Activated T-cell treated with anti-CD3 and anti-CD28 coated beads, Interleukin-2, amount 50 U/mL, for 72 hours (primary cell): ENCODE results near the gene SARNP. TPM values are rescaled to one million over a fixed set of nuclear protein-coding genes. Genes with fewer than 3 reads are reported as not detected.
"Not testable (repeated sequence)": the region's sequence is repeated elsewhere in the genome, so short reads cannot be mapped to it uniquely, and the experiment has no call there.

Experiments used
- ATAC-seq, 2 donors: fragments of 150-1000 bp; cut with Tn5 transposase; replicated peaks in 1 of 2; 2 replicates each; pipeline ENCODE4 v1.10.0; 2021; ENCODE audit warnings: moderate library complexity in 2 of 2, mild to moderate bottlenecking in 1 of 2
- DNase-seq, 2 donors: peaks; one replicate each; pipeline ENCODE4 v3.0.0; 2021 to 2022; ENCODE audit warnings: mixed read lengths in 1 of 2
- H3K27ac Mint-ChIP-seq: one replicate; pipeline ENCODE4 v1.8.0; 2022; ENCODE audit warnings: mild to moderate bottlenecking, moderate library complexity, mixed read lengths
- H3K27me3 Mint-ChIP-seq: one replicate; pipeline ENCODE4 v1.8.0; 2022; ENCODE audit warnings: low read depth, mixed read lengths
- H3K36me3 Mint-ChIP-seq, 2 donors: one replicate each; pipeline ENCODE4 v1.8.0; 2022; ENCODE audit warnings: mixed read lengths in 2 of 2, mild to moderate bottlenecking in 1 of 2; ENCODE audit not compliant: insufficient read depth in 2 of 2
- H3K4me1 Mint-ChIP-seq: one replicate; pipeline ENCODE4 v1.8.0; 2022; ENCODE audit warnings: low read depth, mixed read lengths
- H3K4me3 Mint-ChIP-seq, 2 donors: one replicate each; pipeline ENCODE4 v1.8.0; 2022; ENCODE audit warnings: mild to moderate bottlenecking in 2 of 2, mixed read lengths in 2 of 2, moderate library complexity in 2 of 2
- H3K9me3 Mint-ChIP-seq, 2 donors: one replicate each; pipeline ENCODE4 v1.8.0; 2022; ENCODE audit warnings: mixed read lengths in 2 of 2
- total RNA-seq, 2 donors: library from RNA; stranded (reverse); gene quantifications; one replicate each; pipeline ENCODE4 v1.2.3, GENCODE V29; 2022

Gene SARNP
- total RNA-seq, 2 donors from 2014 or later, result 106 to 127 TPM

DNA sequence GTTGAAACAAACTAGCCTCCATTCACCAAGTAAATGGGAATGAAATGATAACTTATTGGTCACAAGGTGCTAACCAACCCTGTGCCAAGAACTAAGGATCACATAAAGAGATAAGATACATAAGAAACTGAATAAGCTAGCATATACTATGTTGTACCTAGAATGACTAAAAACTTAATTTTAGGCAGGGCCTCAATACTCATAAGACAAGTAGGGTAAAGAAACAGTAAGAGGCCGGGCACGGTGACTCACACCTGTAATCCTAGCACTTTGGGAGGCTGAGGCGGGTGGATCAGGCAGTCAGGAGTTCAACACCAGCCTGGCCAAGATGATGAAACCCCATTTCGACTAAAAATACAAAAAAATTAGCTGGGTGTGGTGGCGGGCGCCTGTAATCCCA is 56.9 kb downstream of the SARNP start:
- peak overlapping the region; percentile 74 for H3K27ac Mint-ChIP-seq
- peak overlapping the region; percentile 22 to 53 for H3K4me3 Mint-ChIP-seq
- no peaks in the 10 kb centered on the region for H3K27me3 Mint-ChIP-seq
- DNase-seq (peak; percentile 62 to 63), ATAC-seq (peak; percentile 92 to 97)
- H3K4me1 Mint-ChIP-seq, result peaks cover 18% of the 10 kb centered on the region
- H3K36me3 Mint-ChIP-seq, result peaks cover 9 to 33% of the 10 kb centered on the region in 2 donors
- H3K9me3 Mint-ChIP-seq, result no peaks in the 10 kb centered on the region

GRCh38 chr12:55758575-55758974 is 58.9 kb downstream of the SARNP start:
- ATAC-seq, H3K27me3 Mint-ChIP-seq, H3K4me3 Mint-ChIP-seq, DNase-seq, H3K9me3 Mint-ChIP-seq: not testable (repeated sequence)
- Mint-ChIP-seq H3K27ac (peak overlapping the region; percentile 51), H3K4me1 (peaks cover 18% of the 10 kb centered on the region), H3K36me3 (peaks cover 12 to 41% of the 10 kb centered on the region in 2 donors)

DNA sequence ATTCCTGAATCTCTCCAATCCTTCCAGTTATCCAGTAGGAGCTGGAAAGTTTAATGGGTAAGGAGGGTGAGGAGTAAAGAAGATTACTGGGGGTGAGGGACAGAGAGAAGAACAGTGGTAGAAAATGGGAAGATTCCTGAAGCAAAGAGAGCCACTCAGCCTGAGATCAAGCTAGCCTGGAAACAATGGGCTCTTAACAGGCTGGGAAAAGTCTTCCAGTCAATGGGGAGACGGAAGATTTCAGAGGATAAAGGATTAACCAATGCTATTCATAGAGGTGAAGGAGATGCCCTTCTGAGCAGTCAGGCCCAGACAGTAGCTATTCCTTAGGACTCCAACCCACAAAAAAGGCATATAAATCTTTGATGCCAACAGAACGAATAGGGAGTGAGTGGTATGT is 59.8 kb downstream of the SARNP start:
- Mint-ChIP-seq H3K36me3 (peaks cover 12 to 41% of the 10 kb centered on the region in 2 donors), H3K9me3 (no peaks in the 10 kb centered on the region), H3K4me3 (no peak overlapping the region), H3K27ac (peak overlapping the region; percentile 79), H3K4me1 (peaks cover 18% of the 10 kb centered on the region), H3K27me3 (no peaks in the 10 kb centered on the region)
- ATAC-seq, result no peak
- no peak for DNase-seq

DNA sequence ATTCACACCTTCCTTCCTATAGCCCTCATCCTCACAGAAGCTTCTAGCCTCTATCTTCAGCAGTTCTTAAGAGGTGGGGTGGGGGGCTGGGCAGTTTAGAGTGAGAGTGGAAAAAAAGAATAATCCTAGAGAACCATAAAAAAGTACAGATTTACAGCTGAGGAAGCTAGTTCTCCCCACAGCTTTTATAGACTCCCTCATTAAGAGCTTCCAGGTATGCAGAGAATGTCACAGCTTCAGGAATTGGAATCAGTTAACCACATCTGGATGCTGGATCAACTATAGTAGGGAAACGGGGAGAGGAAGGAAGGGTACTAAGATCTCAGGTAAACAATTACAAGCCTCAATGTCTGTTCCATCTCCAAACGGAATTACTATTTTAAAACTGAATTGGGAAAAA is 62.3 kb downstream of the SARNP start:
- ATAC-seq (no peak), DNase-seq (no peak)
- Mint-ChIP-seq H3K4me3 (no peak overlapping the region), H3K9me3 (no peaks in the 10 kb centered on the region), H3K27me3 (no peaks in the 10 kb centered on the region), H3K4me1 (peaks cover under 1% of the 10 kb centered on the region), H3K27ac (peak overlapping the region; percentile 66), H3K36me3 (peaks cover 10 to 29% of the 10 kb centered on the region in 2 donors)

GRCh38 chr12:55748230-55748993 is 69.1 kb downstream of the SARNP start:
- no peak for ATAC-seq
- Mint-ChIP-seq H3K36me3 (peaks cover 0 to 8% of the 10 kb centered on the region in 2 donors), H3K4me3 (no peak overlapping the region), H3K27me3 (no peaks in the 10 kb centered on the region), H3K4me1 (peaks cover 24% of the 10 kb centered on the region), H3K27ac (no peak overlapping the region), H3K9me3 (no peaks in the 10 kb centered on the region)
- DNase-seq, result no peak

DNA sequence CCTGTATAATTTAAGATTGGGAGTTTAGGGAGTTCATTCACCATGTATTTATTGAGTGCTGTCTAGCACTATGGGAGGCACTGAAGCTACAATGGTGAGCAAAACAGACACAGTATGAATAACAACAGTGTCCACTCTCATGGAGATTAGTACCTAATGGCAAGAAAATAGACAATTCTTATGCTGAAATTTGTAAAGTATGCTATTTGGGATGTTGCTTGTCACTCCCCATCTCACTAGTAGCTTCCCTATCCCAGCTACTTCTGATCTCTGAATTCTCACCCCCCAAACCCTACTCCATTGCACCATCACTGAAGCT is 70.7 kb downstream of the SARNP start:
- Mint-ChIP-seq H3K4me3 (no peak overlapping the region), H3K4me1 (peaks cover 33% of the 10 kb centered on the region), H3K27me3 (no peaks in the 10 kb centered on the region), H3K9me3 (no peaks in the 10 kb centered on the region), H3K27ac (peak overlapping the region; percentile 5), H3K36me3 (peaks cover 0 to 9% of the 10 kb centered on the region in 2 donors)
- DNase-seq, result no peak
- no peak for ATAC-seq

DNA sequence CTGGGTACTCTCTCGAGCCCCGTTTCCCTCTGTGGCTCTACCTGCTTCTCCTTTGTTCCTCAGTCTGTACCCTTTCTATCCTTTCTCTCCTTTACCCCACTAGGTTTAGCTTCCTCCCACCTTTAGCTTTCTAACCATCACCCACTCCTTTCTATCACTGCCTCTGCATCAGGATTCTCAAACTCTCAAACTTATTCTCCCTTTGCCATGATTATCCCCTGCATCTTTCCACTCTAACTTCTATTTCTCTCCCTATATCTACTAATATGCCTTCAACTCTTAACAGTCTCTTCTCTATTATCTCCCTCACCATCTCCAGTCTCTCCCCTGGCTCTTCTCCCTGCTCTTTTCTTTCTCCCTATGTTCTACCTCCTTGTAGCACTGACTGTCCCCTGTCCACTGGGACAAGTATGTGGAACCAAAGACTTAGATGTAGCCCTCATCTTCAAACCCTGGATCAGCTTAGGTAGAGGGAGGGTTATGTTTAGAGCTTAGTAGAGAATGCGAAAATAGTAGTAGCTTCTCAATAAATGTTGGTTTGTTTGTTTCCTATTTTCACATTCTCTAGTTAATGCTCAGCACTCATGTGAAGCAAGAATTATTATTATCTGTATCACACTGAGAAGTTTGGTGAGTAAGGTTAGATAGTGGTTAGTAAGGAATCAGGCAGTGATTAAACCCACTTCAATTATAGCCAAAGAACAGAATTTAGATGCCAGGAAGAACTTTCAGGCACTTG is 71.2 kb downstream of the SARNP start:
- ATAC-seq (no peak), DNase-seq (no peak)
- Mint-ChIP-seq H3K4me3 (peak overlapping the region; percentile 4 to 6), H3K4me1 (peaks cover 33% of the 10 kb centered on the region), H3K27me3 (no peaks in the 10 kb centered on the region), H3K36me3 (peaks cover 0 to 9% of the 10 kb centered on the region in 2 donors), H3K27ac (peak overlapping the region; percentile 25), H3K9me3 (no peaks in the 10 kb centered on the region)

GRCh38 chr12:55745361-55746173 is 72.0 kb downstream of the SARNP start:
- H3K27ac Mint-ChIP-seq, result peak overlapping the region; percentile 25
- H3K4me3 Mint-ChIP-seq, result peak overlapping the region; percentile 91 to 92
- no peaks in the 10 kb centered on the region for H3K27me3 Mint-ChIP-seq
- ATAC-seq, result no peak
- no peak for DNase-seq
- peaks cover 0 to 9% of the 10 kb centered on the region in 2 donors for H3K36me3 Mint-ChIP-seq
- peaks cover 33% of the 10 kb centered on the region for H3K4me1 Mint-ChIP-seq
- no peaks in the 10 kb centered on the region for H3K9me3 Mint-ChIP-seq

DNA sequence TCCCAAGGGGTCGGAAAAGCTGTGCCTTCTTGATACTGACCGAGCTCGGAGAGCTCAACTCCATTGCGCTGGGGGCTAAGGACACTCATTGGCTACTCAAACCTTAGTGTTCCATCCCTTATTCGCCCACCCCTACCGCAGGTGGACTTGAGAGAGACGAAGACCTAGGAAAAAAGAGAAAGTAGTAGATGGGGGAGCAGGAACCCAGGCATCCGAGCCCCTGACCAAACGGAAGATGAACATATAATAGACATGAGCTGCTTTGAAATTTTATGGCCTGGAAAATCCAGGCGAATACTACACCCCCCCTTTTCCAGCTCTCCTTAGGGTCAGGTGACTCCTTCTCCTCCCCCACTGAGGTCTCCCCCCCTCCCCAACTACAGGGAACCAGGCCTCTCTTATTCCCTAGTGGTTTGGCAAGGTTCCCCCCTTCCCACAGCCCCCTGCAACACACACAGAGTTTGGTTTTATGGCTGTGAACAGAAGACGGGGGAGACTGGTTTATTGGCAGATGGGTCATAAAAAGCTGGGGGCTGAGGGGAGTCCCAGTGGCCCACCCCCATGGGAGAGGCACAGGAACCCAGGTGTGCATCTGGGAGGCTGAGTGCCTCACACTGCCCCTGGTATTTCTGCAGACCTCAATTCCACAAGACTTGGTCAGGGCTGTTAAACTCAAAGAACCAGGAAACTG is 73.0 kb downstream of the SARNP start:
- DNase-seq, result no peak

GRCh38 chr12:55743406-55744339 is 73.9 kb downstream of the SARNP start:
- H3K27me3 Mint-ChIP-seq, result no peaks in the 10 kb centered on the region
- peak overlapping the region; percentile 91 to 92 for H3K4me3 Mint-ChIP-seq
- H3K4me1 Mint-ChIP-seq, result peaks cover 33% of the 10 kb centered on the region
- peak overlapping the region; percentile 70 for H3K27ac Mint-ChIP-seq
- ATAC-seq (peak; percentile 55 to 63), DNase-seq (peak; percentile 58 to 62)
- peaks cover 0 to 2% of the 10 kb centered on the region in 2 donors for H3K36me3 Mint-ChIP-seq
- no peaks in the 10 kb centered on the region for H3K9me3 Mint-ChIP-seq

More for the DNA sequence above, 73.0 kb downstream of the SARNP start:
- H3K4me3 Mint-ChIP-seq, result peak overlapping the region; percentile 91 to 92
- peaks cover 33% of the 10 kb centered on the region for H3K4me1 Mint-ChIP-seq
- peak overlapping the region; percentile 70 for H3K27ac Mint-ChIP-seq
- H3K36me3 Mint-ChIP-seq, result peaks cover 0 to 7% of the 10 kb centered on the region in 2 donors
- no peak for ATAC-seq
- H3K27me3 Mint-ChIP-seq, result no peaks in the 10 kb centered on the region
- H3K9me3 Mint-ChIP-seq, result no peaks in the 10 kb centered on the region

- no peaks in the 10 kb centered on the region for H3K27me3 Mint-ChIP-seq
- H3K36me3 Mint-ChIP-seq, result peaks cover 0 to 2% of the 10 kb centered on the region in 2 donors
- H3K9me3 Mint-ChIP-seq, result no peaks in the 10 kb centered on the region
- peak within 1 kb of the TSS; percentile 91 to 94 for H3K4me3 Mint-ChIP-seq
- peak within 1 kb of the TSS; percentile 68 for H3K27ac Mint-ChIP-seq
- H3K4me1 Mint-ChIP-seq, result peaks cover 39% of the 10 kb centered on the region
- DNase-seq (peak; percentile 79 to 81), ATAC-seq (peak; percentile 70 to 71)
Observed at GRCh38 chr12:55742719-55743405, 74.7 kb downstream of the SARNP start, which contains the start of gene GDF11. Gene GDF11, plus strand, starts transcription at chr12:55743122. Its CDS starts 195 bp downstream, at chr12:55743317.
